KMS-11 (cell line): Measurements from ENCODE around the gene GALNT4.

Experiments
- H2AFZ ChIP-seq: fragments of 200-600 bp; sonication (generic); 2 replicates; pipeline ENCODE4 v1.6.1; 2016; ENCODE audit warnings: antibody characterized with exemption, mixed run types, low read depth
- H3K27ac ChIP-seq: fragments of 200-600 bp; sonication (generic); 2 replicates; pipeline ENCODE4 v1.6.1; 2016; ENCODE audit warnings: mild to moderate bottlenecking, mixed run types
- H3K27me3 ChIP-seq: fragments of 200-600 bp; sonication (generic); 2 replicates; pipeline ENCODE4 v1.6.1; 2017; ENCODE audit warnings: mild to moderate bottlenecking, low read depth, mixed run types, moderate library complexity; ENCODE audit not compliant: insufficient read depth
- H3K36me3 ChIP-seq: fragments of 200-600 bp; sonication (generic); 2 replicates; pipeline ENCODE4 v1.6.1; 2017; ENCODE audit warnings: mild to moderate bottlenecking, mixed run types; ENCODE audit not compliant: insufficient read depth
- H3K4me1 ChIP-seq: fragments of 200-600 bp; sonication (generic); 2 replicates; pipeline ENCODE4 v1.6.1; 2016; ENCODE audit warnings: mild to moderate bottlenecking, low read depth, mixed run types; ENCODE audit not compliant: poor library complexity, severe bottlenecking
- H3K4me2 ChIP-seq: fragments of 200-600 bp; sonication (generic); 2 replicates; pipeline ENCODE4 v1.7.0; 2016; ENCODE audit warnings: mild to moderate bottlenecking, mixed run types
- H3K4me3 ChIP-seq: fragments of 200-600 bp; sonication (generic); IDR thresholded peaks from 2 replicates; pipeline ENCODE4 v1.6.1; 2017; ENCODE audit warnings: low read depth, low read length, mixed read lengths; ENCODE audit not compliant: insufficient read depth
- H3K79me2 ChIP-seq: fragments of 200-600 bp; sonication (generic); 2 replicates; pipeline ENCODE4 v1.6.1; 2016; ENCODE audit warnings: low read depth, mixed run types; ENCODE audit not compliant: insufficient read depth
- H3K9ac ChIP-seq: fragments of 200-600 bp; sonication (generic); 2 replicates; pipeline ENCODE4 v1.6.1; 2016; ENCODE audit warnings: mild to moderate bottlenecking, mixed run types
- H4K20me1 ChIP-seq: fragments of 200-600 bp; sonication (generic); 2 replicates; pipeline ENCODE4 v1.6.1; 2016; ENCODE audit warnings: mild to moderate bottlenecking, mixed run types; ENCODE audit not compliant: insufficient read depth
- CTCF ChIP-seq: fragments of 200-600 bp; sonication (generic); conservative IDR thresholded peaks from 2 replicates; pipeline ENCODE4 v1.6.1; 2017; ENCODE audit warnings: low read depth, mild to moderate bottlenecking, antibody characterized with exemption, low read length, moderate library complexity, mixed read lengths

GALNT4 gene

GRCh38 chr12:89506050-89506449, 18.5 kb downstream of the GALNT4 start:
- Histone ChIP-seq H2AFZ (no peak overlapping the region), H3K79me2 (no peaks in the 10 kb centered on the region), H3K27ac (no peak overlapping the region), H3K36me3 (no peaks in the 10 kb centered on the region), H3K9ac (no peak overlapping the region), H3K4me1 (no peaks in the 10 kb centered on the region), H3K4me2 (no peak overlapping the region), H3K4me3 (no peak overlapping the region), H3K27me3 (no peaks in the 10 kb centered on the region), H4K20me1 (no peaks in the 10 kb centered on the region)
- TF ChIP-seq CTCF: no peak

- no peaks in the 10 kb centered on the region for H3K36me3 ChIP-seq
- H3K27ac ChIP-seq: no peak overlapping the region
- no peak for TF ChIP-seq CTCF
- H3K79me2 ChIP-seq: no peaks in the 10 kb centered on the region
- no peaks in the 10 kb centered on the region for H3K4me1 ChIP-seq
- no peaks in the 10 kb centered on the region for H4K20me1 ChIP-seq
- H3K4me2 ChIP-seq: no peak overlapping the region
- H3K27me3 ChIP-seq: no peaks in the 10 kb centered on the region
- no peak overlapping the region for H3K4me3 ChIP-seq
- no peak overlapping the region for H3K9ac ChIP-seq
- no peak overlapping the region for H2AFZ ChIP-seq
Observed at GRCh38 chr12:89504560-89505346, 19.8 kb downstream of the GALNT4 start.

- Histone ChIP-seq H3K79me2 (no peaks in the 10 kb centered on the region), H3K4me3 (no peak overlapping the region), H2AFZ (no peak overlapping the region), H3K4me2 (no peak overlapping the region), H3K4me1 (no peaks in the 10 kb centered on the region), H3K27me3 (no peaks in the 10 kb centered on the region), H3K9ac (no peak overlapping the region), H3K27ac (no peak overlapping the region), H4K20me1 (no peaks in the 10 kb centered on the region), H3K36me3 (no peaks in the 10 kb centered on the region)
- TF ChIP-seq CTCF: no peak
Observed at GRCh38 chr12:89501793-89502192, 22.8 kb downstream of the GALNT4 start.

- H3K27ac ChIP-seq: no peak overlapping the region
- no peak overlapping the region for H3K9ac ChIP-seq
- TF ChIP-seq CTCF: no peak
- H3K27me3 ChIP-seq: no peaks in the 10 kb centered on the region
- no peaks in the 10 kb centered on the region for H3K36me3 ChIP-seq
- no peak overlapping the region for H2AFZ ChIP-seq
- no peaks in the 10 kb centered on the region for H3K4me1 ChIP-seq
- H3K4me2 ChIP-seq: no peak overlapping the region
- H3K79me2 ChIP-seq: no peaks in the 10 kb centered on the region
- no peaks in the 10 kb centered on the region for H4K20me1 ChIP-seq
- H3K4me3 ChIP-seq: no peak overlapping the region
Observed at GRCh38 chr12:89499857-89500256, 24.7 kb downstream of the GALNT4 start.
